Measurements from ENCODE around the gene TEAD4.

TEAD4 gene

GRCh38 chr12:3032770-3033538 is 73.8 kb downstream of the TEAD4 start:
- no peak overlapping the region for H3K4me3 ChIP-seq (ENCODE audit: low read depth, low read length)
- TF ChIP-seq, protein P1, sequence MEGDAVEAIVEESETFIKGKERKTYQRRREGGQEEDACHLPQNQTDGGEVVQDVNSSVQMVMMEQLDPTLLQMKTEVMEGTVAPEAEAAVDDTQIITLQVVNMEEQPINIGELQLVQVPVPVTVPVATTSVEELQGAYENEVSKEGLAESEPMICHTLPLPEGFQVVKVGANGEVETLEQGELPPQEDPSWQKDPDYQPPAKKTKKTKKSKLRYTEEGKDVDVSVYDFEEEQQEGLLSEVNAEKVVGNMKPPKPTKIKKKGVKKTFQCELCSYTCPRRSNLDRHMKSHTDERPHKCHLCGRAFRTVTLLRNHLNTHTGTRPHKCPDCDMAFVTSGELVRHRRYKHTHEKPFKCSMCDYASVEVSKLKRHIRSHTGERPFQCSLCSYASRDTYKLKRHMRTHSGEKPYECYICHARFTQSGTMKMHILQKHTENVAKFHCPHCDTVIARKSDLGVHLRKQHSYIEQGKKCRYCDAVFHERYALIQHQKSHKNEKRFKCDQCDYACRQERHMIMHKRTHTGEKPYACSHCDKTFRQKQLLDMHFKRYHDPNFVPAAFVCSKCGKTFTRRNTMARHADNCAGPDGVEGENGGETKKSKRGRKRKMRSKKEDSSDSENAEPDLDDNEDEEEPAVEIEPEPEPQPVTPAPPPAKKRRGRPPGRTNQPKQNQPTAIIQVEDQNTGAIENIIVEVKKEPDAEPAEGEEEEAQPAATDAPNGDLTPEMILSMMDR (IDR thresholded peaks at IDR 0.05; ENCODE audit: insufficient read depth, low read depth, low read length, missing control alignments), result no peak
- DNase-seq (ENCODE audit: low read depth), result no peak

GRCh38 chr12:3033539-3033867 is 74.3 kb downstream of the TEAD4 start:
- TF ChIP-seq, protein P1 (IDR thresholded peaks at IDR 0.05; ENCODE audit: insufficient read depth, low read depth, low read length, missing control alignments), result no peak
- DNase-seq (ENCODE audit: low read depth), result no peak
- H3K4me3 ChIP-seq (ENCODE audit: low read depth, low read length), result no peak overlapping the region

GRCh38 chr12:3034067-3034750 is 75.0 kb downstream of the TEAD4 start:
- TF ChIP-seq, protein P1 (IDR thresholded peaks at IDR 0.05; ENCODE audit: insufficient read depth, low read depth, low read length, missing control alignments), result peak; percentile 84
- DNase-seq (ENCODE audit: low read depth), result peak; percentile 75

DNA sequence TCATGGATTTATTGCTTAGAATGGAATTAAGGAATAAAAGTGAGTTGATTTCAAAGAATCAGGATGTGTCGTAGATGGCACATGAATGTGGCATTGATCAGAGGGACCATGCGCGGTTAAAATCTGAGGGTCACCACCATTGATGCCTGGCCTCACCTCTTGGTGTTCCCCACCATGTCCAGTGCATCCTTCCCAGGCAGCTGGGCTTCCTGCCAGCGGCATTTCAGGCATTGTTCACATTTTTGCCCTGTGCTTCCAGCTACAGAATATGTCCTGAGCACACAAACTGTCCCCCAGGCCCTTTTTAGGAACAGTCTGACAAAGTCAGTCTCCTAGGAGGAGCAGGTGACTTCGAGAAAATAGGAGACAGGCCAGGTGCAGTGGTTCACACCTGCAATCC is 76.0 kb downstream of the TEAD4 start:
- no peak for DNase-seq (ENCODE audit: low read depth)
- TF ChIP-seq, protein P1 (IDR thresholded peaks at IDR 0.05; ENCODE audit: insufficient read depth, low read depth, low read length, missing control alignments), result no peak
- H3K4me3 ChIP-seq (ENCODE audit: low read depth, low read length), result no peak overlapping the region

More at GRCh38 chr12:3034067-3034750, 75.0 kb downstream of the TEAD4 start:
- H3K4me3 ChIP-seq (ENCODE audit: low read depth, low read length), result no peak overlapping the region

DNA sequence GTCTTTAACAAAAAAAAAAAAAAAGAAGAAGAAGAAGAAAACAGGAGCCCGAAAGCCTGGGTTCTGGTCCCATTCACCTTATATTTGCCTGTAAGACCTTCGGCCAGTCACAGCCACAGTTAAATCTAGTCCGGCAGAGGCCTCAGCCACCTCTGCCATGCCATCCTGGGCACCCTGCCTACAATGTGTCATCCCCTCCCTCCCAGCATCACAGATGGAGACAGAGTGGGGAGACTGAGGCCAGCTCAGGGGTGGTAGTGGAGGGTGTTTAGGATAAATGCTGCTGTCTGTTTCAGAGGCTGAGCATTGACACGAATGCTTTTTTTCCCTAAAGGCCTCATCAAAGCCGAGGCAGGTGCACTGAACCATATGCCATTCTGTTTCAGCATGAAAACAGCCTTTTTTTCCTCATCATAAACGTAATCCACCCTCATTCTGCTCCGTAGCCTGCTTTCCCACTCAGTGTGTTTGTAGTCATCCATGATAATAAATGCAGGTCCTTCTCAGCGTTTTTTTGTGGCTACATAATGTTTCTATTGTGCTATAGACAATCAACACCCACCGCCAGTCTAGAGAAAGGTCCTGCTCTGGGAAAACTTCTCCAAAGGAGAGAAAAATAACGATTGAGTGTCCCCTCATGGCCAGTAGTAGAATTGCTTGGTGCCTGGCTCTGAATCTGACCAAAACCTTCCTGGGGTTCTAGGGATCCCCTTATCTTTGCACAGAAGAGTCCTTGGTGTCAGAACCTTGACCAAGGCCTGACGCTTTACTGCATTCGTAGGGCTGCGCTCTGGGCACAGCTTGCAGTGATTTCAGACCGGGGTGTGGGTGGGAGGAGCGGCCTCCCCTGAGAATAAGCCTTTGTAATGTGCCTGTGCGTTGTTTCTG is 76.9 kb downstream of the TEAD4 start:
- no peak overlapping the region for H3K4me3 ChIP-seq (ENCODE audit: low read depth, low read length)
- TF ChIP-seq, protein P1 (IDR thresholded peaks at IDR 0.05; ENCODE audit: insufficient read depth, low read depth, low read length, missing control alignments), result peak; percentile 21
- no peak for DNase-seq (ENCODE audit: low read depth)

DNA sequence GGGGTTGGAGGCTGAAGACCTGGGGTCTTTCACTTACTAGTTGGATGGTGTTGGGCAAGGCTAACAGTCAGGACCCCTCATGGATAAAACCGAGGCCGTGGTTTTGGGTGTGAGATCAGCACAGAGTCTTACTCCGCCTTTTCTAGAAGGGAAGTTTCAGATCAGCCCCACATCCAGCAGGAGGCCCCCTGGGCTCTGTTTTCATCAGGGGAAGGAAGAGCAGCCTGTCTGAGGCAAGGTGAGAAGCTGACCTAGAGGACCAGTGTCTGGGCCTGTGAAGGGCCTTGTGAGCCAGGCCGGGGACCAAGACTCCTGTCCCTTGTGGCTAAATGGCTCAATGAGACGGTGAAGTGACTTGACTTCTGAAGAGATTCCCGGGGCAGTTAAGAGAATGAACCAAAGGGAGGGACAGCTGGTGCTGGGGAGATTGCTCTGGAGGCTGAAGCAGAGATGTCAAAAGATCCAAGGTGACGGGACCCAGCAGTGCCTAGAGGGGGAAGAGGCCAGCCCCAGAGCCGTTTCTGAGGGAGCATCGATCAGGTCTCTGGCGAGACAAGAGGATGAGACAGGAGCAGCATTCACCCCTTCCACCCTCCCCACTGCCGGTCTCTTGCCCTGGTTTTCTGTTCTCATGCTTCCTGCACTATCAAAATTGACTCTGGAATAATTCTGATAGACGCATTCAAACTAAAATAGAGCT is 77.9 kb downstream of the TEAD4 start:
- DNase-seq (ENCODE audit: low read depth), result no peak
- no peak overlapping the region for H3K4me3 ChIP-seq (ENCODE audit: low read depth, low read length)
- TF ChIP-seq, protein P1 (IDR thresholded peaks at IDR 0.05; ENCODE audit: insufficient read depth, low read depth, low read length, missing control alignments), result no peak
